ENCODE results near the gene ACSS2. TPM values are rescaled to one million over a fixed set of nuclear protein-coding genes. Genes with fewer than 3 reads are reported as not detected.

ACSS2 gene
- total RNA-seq, 4 donors from 2014 or later: 54.3 to 98.1 (median 71.5) TPM

DNA sequence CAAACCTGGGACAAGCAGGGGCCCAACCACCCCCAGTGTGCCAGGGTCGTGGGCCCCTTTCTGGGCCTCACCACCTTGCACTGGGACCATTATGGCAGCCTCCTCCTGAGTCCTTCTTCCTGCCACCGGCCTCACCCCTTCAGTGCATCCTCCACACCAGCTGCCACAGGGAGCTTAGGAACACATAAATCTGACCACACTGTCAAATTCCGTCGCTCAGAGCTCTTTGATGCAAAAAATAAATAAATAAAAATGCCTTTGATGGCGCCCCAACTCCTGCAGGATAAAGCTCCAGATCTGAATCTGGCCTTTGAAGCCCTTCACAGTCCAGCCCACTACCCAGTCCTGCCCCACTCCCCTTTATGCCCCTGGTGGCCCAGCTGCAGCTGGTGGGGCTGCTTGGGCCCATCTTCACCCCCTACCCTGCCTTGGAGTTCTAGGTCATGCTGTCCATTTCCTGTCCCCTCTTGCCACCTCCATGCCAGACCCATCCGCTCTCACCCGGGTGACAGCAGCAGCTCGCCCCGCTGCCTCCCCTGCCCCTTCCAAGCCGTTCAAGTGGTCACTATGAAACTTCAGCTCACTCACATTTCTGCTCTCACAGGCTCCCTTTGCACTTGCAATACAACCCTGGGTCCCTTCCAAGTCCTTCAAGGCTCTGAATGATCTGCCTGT lies 95.3 kb downstream of the ACSS2 start:
- WGBS, 2 donors: 83 to 88% methylated on average over 10 of the region's 10 CpGs
- H3K4me3 ChIP-seq (ENCODE audit: low read depth, poor library complexity, severe bottlenecking): no peak overlapping the region
- TF ChIP-seq, protein P1, sequence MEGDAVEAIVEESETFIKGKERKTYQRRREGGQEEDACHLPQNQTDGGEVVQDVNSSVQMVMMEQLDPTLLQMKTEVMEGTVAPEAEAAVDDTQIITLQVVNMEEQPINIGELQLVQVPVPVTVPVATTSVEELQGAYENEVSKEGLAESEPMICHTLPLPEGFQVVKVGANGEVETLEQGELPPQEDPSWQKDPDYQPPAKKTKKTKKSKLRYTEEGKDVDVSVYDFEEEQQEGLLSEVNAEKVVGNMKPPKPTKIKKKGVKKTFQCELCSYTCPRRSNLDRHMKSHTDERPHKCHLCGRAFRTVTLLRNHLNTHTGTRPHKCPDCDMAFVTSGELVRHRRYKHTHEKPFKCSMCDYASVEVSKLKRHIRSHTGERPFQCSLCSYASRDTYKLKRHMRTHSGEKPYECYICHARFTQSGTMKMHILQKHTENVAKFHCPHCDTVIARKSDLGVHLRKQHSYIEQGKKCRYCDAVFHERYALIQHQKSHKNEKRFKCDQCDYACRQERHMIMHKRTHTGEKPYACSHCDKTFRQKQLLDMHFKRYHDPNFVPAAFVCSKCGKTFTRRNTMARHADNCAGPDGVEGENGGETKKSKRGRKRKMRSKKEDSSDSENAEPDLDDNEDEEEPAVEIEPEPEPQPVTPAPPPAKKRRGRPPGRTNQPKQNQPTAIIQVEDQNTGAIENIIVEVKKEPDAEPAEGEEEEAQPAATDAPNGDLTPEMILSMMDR (IDR thresholded peaks at IDR 0.05): no peak
- no peak for TF ChIP-seq POLR2A (IDR thresholded peaks at IDR 0.05)
- no peak for DNase-seq (ENCODE audit: low spot score in 2 of 2)
- intact Hi-C loops (cut with DNase I; ENCODE audit: low total_unique reads): no loop called here

DNA sequence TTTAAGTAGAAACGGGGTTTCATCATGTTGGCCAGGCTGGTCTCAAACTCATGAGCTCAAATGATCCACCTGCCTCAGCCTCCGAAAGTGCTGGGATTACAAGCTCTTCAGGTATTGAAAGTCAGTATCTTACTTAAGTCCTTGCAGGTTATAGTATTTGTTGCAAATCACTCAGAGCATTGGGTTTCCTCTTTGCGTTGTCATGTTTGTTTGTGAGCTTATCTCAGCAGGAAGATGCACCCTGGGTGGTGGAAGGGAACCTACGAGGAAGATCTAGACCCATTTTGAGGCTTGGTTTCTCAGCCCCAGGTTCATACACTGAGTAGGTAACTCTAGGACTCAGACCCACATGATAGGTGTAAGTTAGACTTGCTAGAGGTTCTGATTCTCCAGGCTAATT lies 97.8 kb downstream of the ACSS2 start:
- no peak overlapping the region for H3K4me3 ChIP-seq (ENCODE audit: low read depth, poor library complexity, severe bottlenecking)
- no peak for DNase-seq (ENCODE audit: low spot score in 2 of 2)
- WGBS, 2 donors: 79 to 85% methylated on average over 4 of the region's 4 CpGs
- TF ChIP-seq, protein P1 (IDR thresholded peaks at IDR 0.05): no peak
- no peak for TF ChIP-seq POLR2A (IDR thresholded peaks at IDR 0.05)
- intact Hi-C loops (cut with DNase I; ENCODE audit: low total_unique reads): no loop called here

DNA sequence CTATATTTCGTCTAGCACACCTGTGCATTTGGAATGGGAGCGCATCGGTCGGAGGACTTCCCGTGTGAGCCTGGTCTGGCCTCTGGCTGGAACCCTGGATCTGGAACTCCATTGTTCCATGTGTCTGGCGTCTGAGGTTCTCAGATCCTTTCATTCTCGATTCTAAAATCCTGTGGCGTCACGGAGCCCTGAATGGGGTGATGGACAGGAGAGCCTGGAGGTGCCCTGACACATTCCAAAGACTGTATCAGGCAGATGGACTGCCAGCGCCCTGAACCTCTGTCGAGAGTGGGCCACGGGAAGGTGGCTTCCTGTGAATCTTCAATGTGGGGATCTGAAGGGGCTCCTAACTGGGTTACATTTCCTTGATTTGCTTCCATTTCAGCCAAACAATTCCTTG lies 99.9 kb downstream of the ACSS2 start:
- no peak for DNase-seq (ENCODE audit: low spot score in 2 of 2)
- H3K4me3 ChIP-seq (ENCODE audit: low read depth, poor library complexity, severe bottlenecking): no peak overlapping the region
- TF ChIP-seq, protein P1 (IDR thresholded peaks at IDR 0.05): no peak
- TF ChIP-seq POLR2A (IDR thresholded peaks at IDR 0.05): no peak
- intact Hi-C loops (cut with DNase I; ENCODE audit: low total_unique reads): no loop called here
- WGBS, 2 donors: 78 to 80% methylated on average over 12 of the region's 12 CpGs

Other genes starting within 250 kb of the ACSS2 start
- 10 to 100 TPM in 1 of 4 donors, 1 to 10 TPM in 3; 5.1 to 16.4 (median 8.5) TPM for gene PIGU, start 199.5 kb upstream of the ACSS2 start, total RNA-seq
- 10 to 100 TPM in 2 of 4 donors, 1 to 10 TPM in 2; 3.8 to 12.0 (median 8.5) TPM for gene TP53INP2, start 172.3 kb upstream of the ACSS2 start, total RNA-seq
- gene NCOA6, start 51.0 kb upstream of the ACSS2 start, total RNA-seq: 10 to 100 TPM; 20.9 to 37.6 (median 29.9) TPM
- 10 to 100 TPM in 2 of 4 donors, 1 to 10 TPM in 2; 8.6 to 12.9 (median 9.6) TPM for gene GGT7, start 3.8 kb upstream of the ACSS2 start, total RNA-seq
- 10 to 100 TPM; 49.9 to 56.7 (median 52.9) TPM for gene GSS, start 79.2 kb downstream of the ACSS2 start, total RNA-seq
- under 1 TPM; 0.10 to 0.27 (median 0.18) TPM for gene MYH7B, start 79.3 kb downstream of the ACSS2 start, total RNA-seq
- 10 to 100 TPM; 40.3 to 64.5 (median 50.0) TPM for gene TRPC4AP, start 216.2 kb downstream of the ACSS2 start, total RNA-seq

Data from lower leg skin (tissue), 4 donors.